Measurements from ENCODE around the gene RINL. TPM values are rescaled to one million over a fixed set of nuclear protein-coding genes. Genes with fewer than 3 reads are reported as not detected.

The RINL gene
- total RNA-seq, 4 donors from 2014 or later, result 5.5 to 14.0 (median 11.6) TPM

- intact Hi-C loops (cut with DNase I; ENCODE audit: low total_unique reads), result no loop called here
- 80 to 81% methylated on average over 5 of the region's 5 CpGs for WGBS, 2 donors
- no peak for DNase-seq (ENCODE audit: low spot score in 2 of 2)
- H3K4me3 ChIP-seq (ENCODE audit: low read depth, poor library complexity, severe bottlenecking), result no peak overlapping the region
- TF ChIP-seq CTCF (IDR thresholded peaks at IDR 0.05), result no peak
Measured at GRCh38 chr19:38840583-38840968, 37.5 kb downstream of the RINL start.

DNA sequence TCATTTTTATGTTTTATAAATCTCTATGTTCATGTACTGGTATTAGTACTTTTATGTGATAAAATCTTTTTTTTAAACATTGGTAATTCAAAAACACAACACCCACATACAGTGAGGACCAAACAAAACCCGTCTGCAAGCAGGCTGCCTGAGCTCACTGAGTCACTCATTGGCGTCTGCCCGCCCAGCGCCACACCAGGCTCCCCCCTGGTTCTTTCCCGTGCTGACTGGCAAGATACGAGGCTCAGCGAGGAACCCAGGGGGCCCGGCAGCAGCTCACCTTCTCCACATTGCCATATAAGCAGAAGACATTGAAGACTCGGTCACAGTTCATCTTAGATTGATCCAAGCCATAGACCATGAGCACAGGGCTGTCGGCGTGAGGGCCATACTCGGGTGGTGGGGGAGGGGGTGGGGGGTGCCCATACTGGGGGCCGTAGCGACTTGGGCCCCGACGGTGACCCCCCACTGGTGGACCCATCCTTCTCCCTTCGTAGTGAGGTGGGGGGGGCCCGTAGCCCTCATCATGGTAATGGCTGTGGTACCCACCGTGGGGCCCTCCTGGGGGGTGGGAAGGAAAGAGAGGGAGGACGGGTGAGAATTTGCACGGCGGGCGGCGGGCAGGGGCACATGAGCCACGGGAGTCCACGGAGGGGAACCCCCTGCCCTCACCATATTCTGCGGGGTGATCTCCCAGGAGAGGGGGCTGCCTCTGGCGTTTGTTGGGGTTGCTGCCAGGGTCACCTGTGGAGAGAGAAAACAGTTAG lies 38.1 kb downstream of the RINL start:
- 68 to 73% methylated on average over 25 to 28 of the region's 28 CpGs for WGBS, 2 donors
- intact Hi-C loops (cut with DNase I; ENCODE audit: low total_unique reads), result loop anchor here (10.0 kb wide), 1 partner anchor 205 kb away; no protein-coding TSS in a partner anchor
- no peak for DNase-seq (ENCODE audit: low spot score in 2 of 2)
- H3K4me3 ChIP-seq (ENCODE audit: low read depth, poor library complexity, severe bottlenecking), result no peak overlapping the region
- TF ChIP-seq POLR2A (IDR thresholded peaks at IDR 0.05) (no peak), CTCF (IDR thresholded peaks at IDR 0.05) (no peak)

GRCh38 chr19:38838986-38839761 lies 38.9 kb downstream of the RINL start:
- WGBS, 2 donors, result 68 to 71% methylated on average over 12 of the region's 12 CpGs
- intact Hi-C loops (cut with DNase I; ENCODE audit: low total_unique reads), result loop anchor here (10.0 kb wide), 1 partner anchor 204 kb away; no protein-coding TSS in a partner anchor
- no peak overlapping the region for H3K4me3 ChIP-seq (ENCODE audit: low read depth, poor library complexity, severe bottlenecking)
- TF ChIP-seq POLR2A (IDR thresholded peaks at IDR 0.05), result no peak
- no peak for DNase-seq (ENCODE audit: low spot score in 2 of 2)

DNA sequence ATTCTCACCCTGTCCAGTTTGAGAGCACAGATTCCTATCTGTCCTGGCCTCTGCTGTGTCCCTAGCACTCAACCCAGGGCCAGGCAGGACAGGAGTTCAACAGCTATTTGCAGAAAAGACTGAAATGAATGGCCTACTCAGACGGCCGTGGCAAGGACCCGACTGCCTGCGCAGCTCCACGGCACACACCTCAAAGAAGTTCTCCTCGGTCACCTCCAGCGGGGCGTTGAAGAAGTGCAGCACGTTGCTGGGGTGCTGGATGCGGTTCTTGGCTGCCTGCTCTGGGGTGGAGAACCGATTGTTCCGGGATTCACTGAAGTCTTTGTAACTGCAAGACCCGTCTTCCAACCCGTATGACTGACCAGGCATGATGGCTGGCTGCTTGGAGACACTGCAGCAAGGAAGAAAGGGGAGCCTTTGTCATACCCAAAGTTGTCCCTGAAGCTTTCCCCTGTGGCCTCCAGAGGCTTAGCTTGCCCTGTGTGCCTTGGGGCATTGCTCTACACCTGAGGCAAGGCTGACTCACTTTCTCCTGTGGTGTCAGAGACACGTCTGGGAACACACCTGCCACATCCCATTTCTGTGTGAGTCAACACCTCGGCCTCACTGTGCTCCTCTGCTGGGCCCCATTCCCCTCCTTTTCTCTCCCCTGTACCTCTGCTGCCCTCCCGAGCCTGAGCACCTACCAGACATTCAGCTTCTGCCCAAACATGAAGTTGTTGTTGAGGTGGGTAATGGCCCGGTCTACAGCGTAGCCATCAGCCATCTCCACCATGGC lies 39.7 kb downstream of the RINL start:
- intact Hi-C loops (cut with DNase I; ENCODE audit: low total_unique reads), result loop anchor here (10.0 kb wide), 1 partner anchor 204 kb away; no protein-coding TSS in a partner anchor

DNA sequence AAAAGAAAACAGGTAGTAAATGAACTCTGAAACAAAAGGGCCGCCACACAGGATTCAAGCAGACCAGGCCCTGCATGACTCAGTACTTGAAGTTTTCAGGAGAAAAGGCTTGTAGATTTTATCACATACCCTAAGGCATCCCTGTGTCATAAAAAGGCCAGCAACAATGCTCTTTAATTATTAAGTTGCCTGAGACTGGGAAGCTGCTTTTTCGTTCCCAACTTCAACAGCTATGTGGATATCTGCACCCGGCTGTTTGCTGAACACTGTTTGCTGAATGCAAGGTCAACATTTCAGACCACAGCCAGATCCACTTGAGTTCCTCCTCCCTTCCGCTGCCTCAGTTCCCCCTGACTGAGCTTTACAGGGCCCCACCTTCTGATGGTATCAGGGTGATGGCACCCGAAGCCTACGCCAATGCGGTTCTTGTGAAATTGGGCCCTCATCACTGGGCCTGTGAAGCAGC lies 40.4 kb downstream of the RINL start:
- DNase-seq (ENCODE audit: low spot score in 2 of 2), result no peak
- WGBS, 2 donors, result 45 to 55% methylated on average over 7 of the region's 7 CpGs
- H3K4me3 ChIP-seq (ENCODE audit: low read depth, poor library complexity, severe bottlenecking), result no peak overlapping the region
- no peak for TF ChIP-seq CTCF (IDR thresholded peaks at IDR 0.05)
- no peak for TF ChIP-seq POLR2A (IDR thresholded peaks at IDR 0.05)
- intact Hi-C loops (cut with DNase I; ENCODE audit: low total_unique reads), result loop anchor here (10.0 kb wide), 1 partner anchor 203 kb away; no protein-coding TSS in a partner anchor

More for the DNA sequence above, 39.7 kb downstream of the RINL start:
- H3K4me3 ChIP-seq (ENCODE audit: low read depth, poor library complexity, severe bottlenecking), result no peak overlapping the region
- DNase-seq (ENCODE audit: low spot score in 2 of 2), result no peak
- TF ChIP-seq POLR2A (IDR thresholded peaks at IDR 0.05) (no peak), CTCF (IDR thresholded peaks at IDR 0.05) (no peak)
- 56 to 66% methylated on average over 15 to 19 of the region's 19 CpGs for WGBS, 2 donors

Data from lower leg skin (tissue), 4 donors.